ENCODE data around the gene MYBPHL.
A peak's percentile ranks its signal among the peaks of the same experiment; 100 is the strongest.

The MYBPHL gene

DNA sequence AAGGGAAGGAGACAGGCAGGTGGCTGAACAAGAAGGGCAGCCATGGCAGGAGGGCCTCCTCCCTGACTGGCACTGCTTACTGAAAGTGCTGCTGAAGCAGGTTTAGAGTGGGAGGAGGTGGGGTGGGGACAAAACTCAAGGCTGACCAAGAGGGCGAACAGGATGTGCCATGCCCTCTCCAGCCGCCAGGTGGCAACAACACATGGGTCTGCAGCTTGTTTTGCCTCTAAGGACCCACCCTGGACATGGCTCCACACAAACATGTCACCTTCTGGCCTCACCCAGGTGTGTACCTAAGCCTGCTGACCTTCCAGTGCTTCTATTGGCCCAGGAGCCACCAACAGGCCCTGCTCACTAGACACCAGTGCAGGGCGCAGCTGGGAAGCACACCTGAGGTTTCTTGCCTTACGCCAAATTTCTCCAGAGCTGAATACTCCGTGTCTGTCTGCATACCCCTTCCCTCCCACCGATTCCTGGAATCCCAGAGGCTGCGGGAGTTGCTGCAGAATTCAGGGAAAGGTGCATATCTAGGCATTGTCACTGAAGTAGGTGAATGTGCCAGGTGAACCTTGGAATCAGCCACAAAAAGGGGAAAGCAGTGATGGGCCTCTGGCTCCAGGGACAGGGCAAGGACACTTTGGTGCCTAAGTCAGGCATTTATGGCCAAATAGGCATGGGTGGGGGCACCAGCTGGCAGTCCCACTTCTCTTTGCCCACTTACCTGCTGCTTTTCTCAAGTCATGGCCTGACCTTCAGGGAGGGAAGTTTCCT is 29.2 kb downstream of the MYBPHL start:
- no peak overlapping the region for H3K4me3 ChIP-seq (ENCODE audit: low read depth, low read length)
- H3K4me1 ChIP-seq (ENCODE audit: control insufficient read depth, insufficient read depth, low read length), result peaks cover 10% of the 10 kb centered on the region
- CTCF ChIA-PET, result interaction anchor here (0.5 to 5.5 kb wide), 30 partner anchors 10 to 255 kb away, joined by 3 to 126 read pairs (median 4); partner anchors contain the start of genes CYB561D1, PSMA5 and SORT1
- H3K27ac ChIP-seq (ENCODE audit: extremely low read depth, low read depth, low read length), result no peak overlapping the region
- POLR2A ChIA-PET, result interaction anchor here (0.7 to 3.9 kb wide), 7 partner anchors 23 to 255 kb away, joined by 3 to 30 read pairs (median 3); partner anchors contain the start of gene SORT1
- H3K9me3 ChIP-seq (ENCODE audit: control insufficient read depth, insufficient read depth, low read depth, low read length), result no peaks in the 10 kb centered on the region
- TF ChIP-seq ZNF174 (tag by site-specific recombination; IDR thresholded peaks at IDR 0.05), result no peak
- TF ChIP-seq ZFP3 (tag by site-specific recombination; IDR thresholded peaks at IDR 0.05; ENCODE audit: low read depth), result no peak
- 0 out of 2 replicates have a peak, but pooled peaks have one; percentile 34 for TF ChIP-seq ZFP37 (tag by site-specific recombination; IDR thresholded peaks at IDR 0.05)
- no peak for TF ChIP-seq ZNF747 (tag by site-specific recombination; IDR thresholded peaks at IDR 0.05)
- peak; percentile 62 for TF ChIP-seq EGR2 (tag by site-specific recombination; IDR thresholded peaks at IDR 0.05; ENCODE audit: low read depth)
- TF ChIP-seq ZFP41 (tag by site-specific recombination; IDR thresholded peaks at IDR 0.05; ENCODE audit: borderline replicate concordance), result no peak
- TF ChIP-seq GLIS2 (tag by site-specific recombination; IDR thresholded peaks at IDR 0.05), result no peak
- peak; percentile 43; the same call in 1 of the 2 replicates for TF ChIP-seq ZFP69B (tag by site-specific recombination; IDR thresholded peaks at IDR 0.05)
- TF ChIP-seq, protein P1, sequence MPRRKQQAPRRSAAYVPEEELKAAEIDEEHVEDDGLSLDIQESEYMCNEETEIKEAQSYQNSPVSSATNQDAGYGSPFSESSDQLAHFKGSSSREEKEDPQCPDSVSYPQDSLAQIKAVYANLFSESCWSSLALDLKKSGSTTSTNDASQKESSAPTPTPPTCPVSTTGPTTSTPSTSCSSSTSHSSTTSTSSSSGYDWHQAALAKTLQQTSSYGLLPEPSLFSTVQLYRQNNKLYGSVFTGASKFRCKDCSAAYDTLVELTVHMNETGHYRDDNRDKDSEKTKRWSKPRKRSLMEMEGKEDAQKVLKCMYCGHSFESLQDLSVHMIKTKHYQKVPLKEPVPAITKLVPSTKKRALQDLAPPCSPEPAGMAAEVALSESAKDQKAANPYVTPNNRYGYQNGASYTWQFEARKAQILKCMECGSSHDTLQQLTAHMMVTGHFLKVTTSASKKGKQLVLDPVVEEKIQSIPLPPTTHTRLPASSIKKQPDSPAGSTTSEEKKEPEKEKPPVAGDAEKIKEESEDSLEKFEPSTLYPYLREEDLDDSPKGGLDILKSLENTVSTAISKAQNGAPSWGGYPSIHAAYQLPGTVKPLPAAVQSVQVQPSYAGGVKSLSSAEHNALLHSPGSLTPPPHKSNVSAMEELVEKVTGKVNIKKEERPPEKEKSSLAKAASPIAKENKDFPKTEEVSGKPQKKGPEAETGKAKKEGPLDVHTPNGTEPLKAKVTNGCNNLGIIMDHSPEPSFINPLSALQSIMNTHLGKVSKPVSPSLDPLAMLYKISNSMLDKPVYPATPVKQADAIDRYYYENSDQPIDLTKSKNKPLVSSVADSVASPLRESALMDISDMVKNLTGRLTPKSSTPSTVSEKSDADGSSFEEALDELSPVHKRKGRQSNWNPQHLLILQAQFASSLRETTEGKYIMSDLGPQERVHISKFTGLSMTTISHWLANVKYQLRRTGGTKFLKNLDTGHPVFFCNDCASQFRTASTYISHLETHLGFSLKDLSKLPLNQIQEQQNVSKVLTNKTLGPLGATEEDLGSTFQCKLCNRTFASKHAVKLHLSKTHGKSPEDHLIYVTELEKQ (tag by site-specific recombination; IDR thresholded peaks at IDR 0.05; ENCODE audit: borderline replicate concordance), result no peak
- TF ChIP-seq ZFHX2 (tag by site-specific recombination; conservative IDR thresholded peaks at IDR 0.05), result peak; percentile 81
- peak; percentile 14; the same call in 1 of the 2 replicates for TF ChIP-seq OSR2 (tag by site-specific recombination; IDR thresholded peaks at IDR 0.05)
- TF ChIP-seq ZNF2 (tag by site-specific recombination; IDR thresholded peaks at IDR 0.05), result 0 out of 2 replicates have a peak, but pooled peaks have one; percentile 45
- TF ChIP-seq, protein P2, sequence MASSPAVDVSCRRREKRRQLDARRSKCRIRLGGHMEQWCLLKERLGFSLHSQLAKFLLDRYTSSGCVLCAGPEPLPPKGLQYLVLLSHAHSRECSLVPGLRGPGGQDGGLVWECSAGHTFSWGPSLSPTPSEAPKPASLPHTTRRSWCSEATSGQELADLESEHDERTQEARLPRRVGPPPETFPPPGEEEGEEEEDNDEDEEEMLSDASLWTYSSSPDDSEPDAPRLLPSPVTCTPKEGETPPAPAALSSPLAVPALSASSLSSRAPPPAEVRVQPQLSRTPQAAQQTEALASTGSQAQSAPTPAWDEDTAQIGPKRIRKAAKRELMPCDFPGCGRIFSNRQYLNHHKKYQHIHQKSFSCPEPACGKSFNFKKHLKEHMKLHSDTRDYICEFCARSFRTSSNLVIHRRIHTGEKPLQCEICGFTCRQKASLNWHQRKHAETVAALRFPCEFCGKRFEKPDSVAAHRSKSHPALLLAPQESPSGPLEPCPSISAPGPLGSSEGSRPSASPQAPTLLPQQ (tag by site-specific recombination; IDR thresholded peaks at IDR 0.05), result 0 out of 2 replicates have a peak, but pooled peaks have one; percentile 75
- 0 out of 2 replicates have a peak, but pooled peaks have one; percentile 12 for TF ChIP-seq SP2 (tag by site-specific recombination; IDR thresholded peaks at IDR 0.05)
- TF ChIP-seq ZNF654 (tag by site-specific recombination; IDR thresholded peaks at IDR 0.05; ENCODE audit: low read depth), result peak; percentile 53
- no peak for TF ChIP-seq ZNF391 (tag by site-specific recombination; IDR thresholded peaks at IDR 0.05; ENCODE audit: borderline replicate concordance, low read depth)
- TF ChIP-seq, protein P3, sequence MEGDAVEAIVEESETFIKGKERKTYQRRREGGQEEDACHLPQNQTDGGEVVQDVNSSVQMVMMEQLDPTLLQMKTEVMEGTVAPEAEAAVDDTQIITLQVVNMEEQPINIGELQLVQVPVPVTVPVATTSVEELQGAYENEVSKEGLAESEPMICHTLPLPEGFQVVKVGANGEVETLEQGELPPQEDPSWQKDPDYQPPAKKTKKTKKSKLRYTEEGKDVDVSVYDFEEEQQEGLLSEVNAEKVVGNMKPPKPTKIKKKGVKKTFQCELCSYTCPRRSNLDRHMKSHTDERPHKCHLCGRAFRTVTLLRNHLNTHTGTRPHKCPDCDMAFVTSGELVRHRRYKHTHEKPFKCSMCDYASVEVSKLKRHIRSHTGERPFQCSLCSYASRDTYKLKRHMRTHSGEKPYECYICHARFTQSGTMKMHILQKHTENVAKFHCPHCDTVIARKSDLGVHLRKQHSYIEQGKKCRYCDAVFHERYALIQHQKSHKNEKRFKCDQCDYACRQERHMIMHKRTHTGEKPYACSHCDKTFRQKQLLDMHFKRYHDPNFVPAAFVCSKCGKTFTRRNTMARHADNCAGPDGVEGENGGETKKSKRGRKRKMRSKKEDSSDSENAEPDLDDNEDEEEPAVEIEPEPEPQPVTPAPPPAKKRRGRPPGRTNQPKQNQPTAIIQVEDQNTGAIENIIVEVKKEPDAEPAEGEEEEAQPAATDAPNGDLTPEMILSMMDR (tag by site-specific recombination; IDR thresholded peaks at IDR 0.05), result peak; percentile 89
- no peak for TF ChIP-seq ZNF48 (tag by site-specific recombination; IDR thresholded peaks at IDR 0.05)
- TF ChIP-seq, protein P4, sequence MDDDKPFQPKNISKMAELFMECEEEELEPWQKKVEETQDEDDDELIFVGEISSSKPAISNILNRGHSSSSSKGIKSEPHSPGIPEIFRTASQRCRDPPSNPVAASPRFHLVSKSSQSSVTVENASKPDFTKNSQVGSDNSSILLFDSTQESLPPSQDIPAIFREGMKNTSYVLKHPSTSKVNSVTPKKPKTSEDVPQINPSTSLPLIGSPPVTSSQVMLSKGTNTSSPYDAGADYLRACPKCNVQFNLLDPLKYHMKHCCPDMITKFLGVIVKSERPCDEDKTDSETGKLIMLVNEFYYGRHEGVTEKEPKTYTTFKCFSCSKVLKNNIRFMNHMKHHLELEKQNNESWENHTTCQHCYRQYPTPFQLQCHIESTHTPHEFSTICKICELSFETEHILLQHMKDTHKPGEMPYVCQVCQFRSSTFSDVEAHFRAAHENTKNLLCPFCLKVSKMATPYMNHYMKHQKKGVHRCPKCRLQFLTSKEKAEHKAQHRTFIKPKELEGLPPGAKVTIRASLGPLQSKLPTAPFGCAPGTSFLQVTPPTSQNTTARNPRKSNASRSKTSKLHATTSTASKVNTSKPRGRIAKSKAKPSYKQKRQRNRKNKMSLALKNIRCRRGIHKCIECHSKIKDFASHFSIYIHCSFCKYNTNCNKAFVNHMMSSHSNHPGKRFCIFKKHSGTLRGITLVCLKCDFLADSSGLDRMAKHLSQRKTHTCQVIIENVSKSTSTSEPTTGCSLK (tag by site-specific recombination; IDR thresholded peaks at IDR 0.05), result no peak
- 0 out of 2 replicates have a peak, but pooled peaks have one; percentile 11 for TF ChIP-seq GLIS1 (tag by site-specific recombination; IDR thresholded peaks at IDR 0.05)
- TF ChIP-seq ZNF501 (tag by site-specific recombination; IDR thresholded peaks at IDR 0.05), result peak; percentile 46; the same call in 1 of the 2 replicates
- 0 out of 2 replicates have a peak, but pooled peaks have one; percentile 26 for TF ChIP-seq SP7 (tag by site-specific recombination; IDR thresholded peaks at IDR 0.05)
- H3K36me3 ChIP-seq (ENCODE audit: control insufficient read depth in 2 of 2, insufficient read depth in 1 of 2, low read length in 2 of 2), result peaks cover 8 to 52% of the 10 kb centered on the region in 2 experiments

Measured in HEK293 (cell line).